SH-SY5Y (cell line): ENCODE results near the gene SOX1.

ENCODE experiments used
- GATA2 ChIP-seq: IDR thresholded peaks from 2 replicates; pipeline ENCODE4 v1.6.1; 2011; ENCODE audit warnings: mild to moderate bottlenecking, low read depth, low read length
- GATA3 ChIP-seq: IDR thresholded peaks from 2 replicates; pipeline ENCODE4 v1.6.1; 2011; ENCODE audit warnings: low read depth, mild to moderate bottlenecking, low read length, moderate library complexity

SOX1 gene

DNA sequence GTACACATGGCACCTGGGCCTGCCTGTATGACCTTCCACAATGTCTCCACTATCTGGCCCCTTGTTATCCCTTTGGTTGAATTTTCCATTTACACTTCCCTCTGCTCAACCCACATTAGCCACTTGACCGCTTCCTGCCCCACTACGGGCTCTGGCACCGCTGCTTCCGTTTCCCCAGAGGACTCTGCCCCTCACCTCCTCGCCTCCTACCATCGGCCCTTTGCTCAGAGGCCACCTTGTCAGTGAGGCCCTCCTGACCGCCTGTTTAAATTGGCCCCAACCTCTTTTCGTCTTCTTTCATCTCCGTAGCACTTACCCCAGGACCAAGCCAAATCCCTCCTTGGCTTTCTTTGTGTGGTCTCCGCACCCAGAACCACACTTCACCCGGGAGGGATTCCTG is 47.4 kb downstream of the SOX1 start:
- no peak for TF ChIP-seq GATA3
- no peak for TF ChIP-seq GATA2

DNA sequence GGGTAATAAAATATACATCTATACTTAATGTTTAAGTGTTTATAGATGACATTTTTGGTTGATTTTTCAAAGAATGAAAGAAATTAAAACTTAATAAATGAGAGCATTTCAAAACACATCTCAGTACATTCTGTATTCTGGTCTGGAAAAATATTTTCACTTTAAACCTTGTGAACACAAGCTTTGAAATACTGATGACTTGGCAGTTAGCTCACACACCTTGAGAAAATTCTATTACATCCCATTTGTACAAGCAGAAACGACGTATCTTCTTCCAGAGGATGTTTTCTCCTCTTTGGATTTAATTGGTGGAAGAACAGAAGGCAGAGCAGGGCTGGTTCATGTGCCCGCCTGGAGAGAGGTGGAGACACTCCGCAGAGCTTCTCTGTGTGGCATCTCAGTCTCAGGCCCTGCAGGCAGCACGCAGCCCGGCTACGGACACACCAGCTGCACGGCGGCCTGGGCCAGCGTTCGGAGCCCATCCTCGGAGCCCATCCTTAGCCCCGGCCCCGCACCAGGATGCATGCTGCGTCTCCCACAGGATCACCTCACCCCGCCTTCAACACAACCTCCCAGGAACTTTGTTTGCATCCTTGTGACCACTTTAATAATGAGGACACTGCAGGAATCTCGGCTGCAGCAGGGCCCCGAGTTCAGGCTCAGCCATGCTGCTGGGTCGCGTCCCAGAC is 48.6 kb downstream of the SOX1 start:
- no peak for TF ChIP-seq GATA3
- TF ChIP-seq GATA2 = no peak

DNA sequence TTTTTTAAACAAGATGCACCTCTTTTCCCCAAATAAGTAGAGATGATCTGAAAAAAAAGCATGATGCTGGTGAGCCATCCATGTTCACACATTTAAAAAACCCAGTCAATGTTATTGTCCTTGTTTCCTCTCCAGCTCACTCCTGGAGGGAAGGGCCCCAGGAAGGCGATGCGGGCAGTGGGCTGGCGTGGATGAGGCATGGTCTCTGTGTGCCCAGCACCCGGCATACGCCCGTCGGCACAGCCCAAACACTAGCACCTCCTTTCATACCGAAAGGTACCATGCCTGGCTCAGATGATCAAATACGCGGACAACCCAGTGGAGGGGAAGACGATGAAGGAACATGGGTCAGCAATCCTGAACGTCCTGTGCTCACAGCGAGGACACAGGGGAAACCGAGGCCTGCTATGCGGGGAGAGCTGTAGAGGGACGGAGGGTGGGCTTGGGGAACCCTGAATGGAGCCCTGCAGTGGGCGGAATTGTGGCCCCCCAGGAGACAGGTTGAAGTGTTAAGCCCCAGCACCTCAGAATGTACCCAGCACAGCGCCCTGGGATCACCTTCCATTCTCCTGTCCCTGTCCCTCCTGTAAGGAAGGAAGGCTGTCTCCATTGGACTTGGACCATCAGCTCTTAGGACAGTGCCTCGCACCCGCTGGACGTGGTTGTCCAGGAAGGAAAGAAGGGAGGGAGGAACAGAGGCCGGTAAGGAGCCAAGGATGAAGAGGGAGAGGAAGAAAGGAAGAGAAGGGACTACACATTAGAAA is 49.4 kb downstream of the SOX1 start:
- TF ChIP-seq GATA3 = no peak
- TF ChIP-seq GATA2 = no peak

DNA sequence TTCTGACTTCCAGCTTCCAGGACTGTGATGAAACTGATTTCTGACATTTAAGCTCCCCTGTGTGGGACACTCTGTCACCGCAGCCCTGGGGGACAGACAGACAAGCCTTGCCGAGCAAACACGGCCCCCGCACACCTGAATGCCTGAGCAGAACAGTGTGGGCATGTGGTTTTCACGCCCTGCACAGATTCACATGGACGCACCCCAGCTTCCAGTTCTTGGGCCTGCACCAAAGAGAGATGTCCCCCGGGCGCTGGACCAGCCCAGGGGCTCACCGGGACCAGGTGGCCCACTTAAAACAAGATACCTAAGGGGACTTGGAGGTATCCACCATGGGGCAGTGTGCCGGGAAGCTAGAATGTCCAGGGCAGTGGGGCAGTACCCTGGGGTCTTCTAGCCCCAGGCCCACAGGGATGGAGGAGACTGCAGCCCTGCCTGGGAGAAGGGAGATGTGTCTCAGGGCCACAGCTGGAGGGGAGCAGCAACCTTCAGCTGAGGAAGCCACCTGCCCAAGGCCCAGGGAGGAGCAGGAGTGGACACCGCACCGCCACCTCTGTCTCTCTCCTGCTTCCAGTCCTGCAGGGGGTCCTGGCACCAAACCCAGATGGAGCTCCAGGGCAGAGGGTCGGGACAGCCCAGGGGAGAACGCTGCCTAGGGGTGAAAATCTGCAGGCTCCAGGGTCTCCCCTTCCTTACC is 50.5 kb downstream of the SOX1 start:
- no peak for TF ChIP-seq GATA2
- TF ChIP-seq GATA3 = no peak

DNA sequence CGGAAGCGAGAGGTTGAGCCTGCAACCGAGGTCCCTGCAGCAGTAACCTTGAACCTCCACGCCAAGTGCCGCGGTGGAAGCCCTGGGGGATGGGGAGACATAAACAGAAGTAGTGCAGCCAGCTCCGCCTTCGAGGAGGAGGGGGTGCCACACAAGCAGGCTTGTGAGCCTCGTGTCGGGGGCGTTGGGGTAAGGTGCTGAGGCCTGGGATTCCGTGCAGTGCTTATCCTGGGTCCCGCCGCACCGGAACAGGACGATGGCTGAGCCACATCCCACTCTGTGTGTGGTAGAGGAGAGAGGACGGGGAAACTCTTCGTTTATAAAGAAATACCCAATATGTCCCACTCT is 51.0 kb downstream of the SOX1 start:
- no peak for TF ChIP-seq GATA3
- no peak for TF ChIP-seq GATA2

DNA sequence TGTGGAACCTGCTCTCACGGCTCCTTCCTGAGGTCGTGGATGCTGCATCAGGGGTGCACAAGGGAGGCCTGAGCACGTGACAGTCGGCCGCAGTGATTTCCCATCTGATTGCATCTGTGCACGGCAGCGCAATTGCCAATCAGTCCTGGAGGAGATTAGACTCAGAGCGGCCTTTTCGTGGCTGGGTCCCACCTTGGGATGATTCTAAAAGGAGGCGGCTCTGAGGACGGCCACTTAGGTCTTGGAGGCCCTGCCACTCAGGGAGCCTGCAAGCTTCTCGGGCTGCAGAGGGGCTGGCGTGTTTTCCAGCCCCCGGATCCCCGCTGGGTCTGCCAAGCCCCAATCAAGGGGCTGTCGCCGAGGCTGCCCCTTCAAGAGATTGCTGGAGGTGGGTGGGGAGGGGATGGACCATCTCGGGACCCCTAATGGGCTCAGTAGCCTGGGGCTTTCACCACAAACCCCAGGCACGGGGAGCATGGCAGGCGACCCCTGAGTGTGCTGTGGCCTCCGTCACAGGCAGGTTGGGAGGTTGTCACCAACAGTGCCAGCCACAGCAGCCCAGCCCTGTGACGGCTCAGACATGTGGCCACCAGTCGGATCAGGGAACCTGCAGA is 51.6 kb downstream of the SOX1 start:
- TF ChIP-seq GATA2 (no peak), GATA3 (no peak)

DNA sequence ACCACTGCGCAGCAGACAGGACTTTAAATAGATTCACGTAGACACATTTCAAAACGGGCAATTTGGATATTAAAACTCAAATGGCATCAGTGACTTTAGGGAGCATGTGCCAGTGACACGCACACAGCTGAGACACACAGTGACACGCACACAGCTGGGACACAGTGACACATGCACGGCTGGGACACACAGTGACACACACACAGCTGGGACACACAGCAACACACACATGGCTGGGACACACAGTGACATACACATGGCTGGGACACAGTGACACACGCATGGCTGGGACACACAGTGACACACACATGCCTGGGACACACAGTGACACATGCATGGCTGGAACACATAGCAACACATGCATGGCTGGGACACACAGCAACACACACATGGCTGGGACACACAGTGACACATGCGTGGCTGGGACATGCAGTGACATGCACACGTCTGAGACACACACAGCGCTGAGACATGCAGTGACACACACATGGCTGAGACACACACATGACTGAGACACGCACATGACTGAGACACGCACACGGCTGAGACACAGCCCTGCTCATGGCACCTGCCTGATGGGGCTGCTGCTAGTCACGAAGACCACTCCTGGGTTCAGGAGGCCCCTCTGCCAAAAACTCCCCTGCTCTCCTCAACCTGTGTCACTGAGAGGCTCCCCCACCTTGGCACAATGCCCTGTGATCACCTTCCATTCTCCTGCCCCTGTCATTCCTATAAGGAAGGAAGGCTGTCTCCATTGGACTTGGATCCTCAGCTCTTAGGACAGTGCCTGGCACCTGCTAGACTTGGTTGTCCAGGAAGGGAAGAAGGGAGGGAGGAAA is 52.5 kb downstream of the SOX1 start:
- TF ChIP-seq GATA2 = no peak
- TF ChIP-seq GATA3 = no peak

DNA sequence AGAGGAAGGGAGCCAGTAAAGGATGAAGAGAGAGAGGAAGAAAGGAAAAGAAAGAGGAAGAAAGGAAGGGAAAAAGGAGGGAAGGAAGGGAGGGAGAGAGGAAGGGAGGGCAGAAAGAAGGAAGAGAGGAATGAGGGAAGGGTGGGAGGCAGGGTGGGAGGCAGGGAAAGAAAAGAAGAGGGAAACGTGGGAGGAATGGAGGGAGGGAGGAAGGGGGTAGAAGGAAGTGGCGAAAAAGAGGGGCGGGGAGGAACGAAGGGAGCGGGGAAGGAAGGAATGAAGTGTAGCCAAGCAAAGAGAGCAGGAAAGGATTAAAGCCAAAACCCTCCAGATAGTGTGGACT is 53.1 kb downstream of the SOX1 start:
- TF ChIP-seq GATA3 = no peak
- no peak for TF ChIP-seq GATA2
